Activated CD4-positive, alpha-beta T cell treated with anti-CD3 and anti-CD28 coated beads for 1 hour (primary cell): ENCODE data around the gene PTGR3.

ENCODE experiments used
- DNase-seq: peaks from one replicate; pipeline ENCODE4 v3.0.0-alpha.2; 2020

Gene PTGR3

GRCh38 chr18:75209129-75209950, at the start of gene PTGR3:
Gene PTGR3, minus strand, starts transcription at chr18:75209139. Its CDS starts 81 bp downstream, at chr18:75209058.
- DNase-seq = peak; percentile 52

DNA sequence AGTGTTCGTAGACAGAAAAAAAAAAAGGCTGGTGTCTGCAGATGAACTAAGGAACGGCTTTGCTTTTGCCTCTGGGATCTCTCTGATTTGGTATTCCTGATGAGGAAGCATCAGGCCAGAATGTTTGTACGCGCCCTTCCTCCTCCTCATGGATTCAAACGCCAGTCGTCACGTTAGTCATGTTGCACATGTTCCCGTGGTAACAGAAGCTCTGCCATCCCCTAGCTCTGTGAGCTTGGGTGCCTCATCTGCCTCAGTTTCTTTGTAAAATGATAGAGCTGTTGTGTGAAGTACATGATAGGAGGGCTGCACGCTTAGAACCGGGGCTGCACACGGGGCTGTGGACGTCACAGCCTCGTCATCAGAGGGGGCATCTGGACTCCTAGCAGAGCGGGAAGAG, 48.7 kb upstream of the PTGR3 start:
- DNase-seq = no peak

- no peak for DNase-seq
Measured at GRCh38 chr18:75256376-75256775, 47.4 kb upstream of the PTGR3 start.

- DNase-seq = no peak
Measured at GRCh38 chr18:75255094-75255493, 46.2 kb upstream of the PTGR3 start.

DNA sequence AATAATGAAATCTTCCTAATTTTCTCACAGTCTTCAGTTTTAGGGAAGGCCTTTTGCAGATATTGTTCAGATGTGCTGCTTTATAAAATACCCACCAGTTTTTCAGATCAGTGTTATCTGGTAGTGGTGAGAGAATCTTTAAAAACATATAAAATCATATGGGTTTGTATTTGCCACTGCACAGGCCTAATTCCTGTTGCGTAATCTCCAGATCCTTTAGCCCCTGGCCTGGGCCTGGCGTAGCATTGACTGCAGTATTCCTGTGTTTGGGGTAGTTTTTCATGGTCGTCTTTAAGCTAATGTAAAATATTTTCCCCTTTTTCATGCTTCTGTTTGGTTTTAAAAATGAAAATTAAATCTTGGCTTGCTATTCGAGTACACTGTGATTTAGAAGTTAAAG, 44.8 kb upstream of the PTGR3 start:
- no peak for DNase-seq

DNA sequence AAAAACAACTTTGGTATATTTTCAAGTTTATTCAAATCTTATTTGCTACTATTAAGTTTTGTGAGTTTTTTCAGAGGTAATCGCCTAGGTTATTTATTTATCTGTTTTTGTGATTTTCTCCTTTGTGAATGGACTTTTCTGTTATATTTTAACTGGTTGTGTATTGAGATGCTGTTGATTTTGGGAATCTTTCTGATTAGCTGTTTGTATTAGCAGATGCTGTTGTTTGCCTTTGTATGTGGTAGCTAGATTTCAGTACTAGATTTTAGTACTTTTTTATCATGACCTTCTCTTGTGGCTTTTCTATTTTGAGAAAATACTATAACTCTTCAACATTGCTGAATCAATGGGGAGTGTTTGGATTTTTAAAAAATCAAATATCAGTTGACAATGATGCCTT, 44.1 kb upstream of the PTGR3 start:
- DNase-seq = no peak

DNA sequence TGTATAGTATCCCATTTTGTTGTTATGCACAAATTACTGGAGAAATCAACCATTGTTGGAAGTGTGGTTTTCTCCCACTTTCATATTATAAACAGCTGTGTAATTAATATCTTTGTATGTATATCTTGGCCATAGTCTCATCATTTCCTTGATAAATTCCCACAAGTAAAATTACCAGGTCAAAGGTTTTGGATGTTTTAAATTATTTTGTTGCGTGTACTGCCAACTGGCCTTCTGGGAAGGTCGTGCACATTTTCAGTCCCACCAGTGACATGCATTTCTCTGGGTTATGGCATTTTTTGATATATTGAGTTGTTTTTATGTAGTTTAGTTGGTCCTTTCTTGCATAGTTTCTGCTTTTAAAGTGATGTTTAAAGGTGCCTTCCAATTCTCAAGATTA, 43.2 kb upstream of the PTGR3 start:
- no peak for DNase-seq

DNA sequence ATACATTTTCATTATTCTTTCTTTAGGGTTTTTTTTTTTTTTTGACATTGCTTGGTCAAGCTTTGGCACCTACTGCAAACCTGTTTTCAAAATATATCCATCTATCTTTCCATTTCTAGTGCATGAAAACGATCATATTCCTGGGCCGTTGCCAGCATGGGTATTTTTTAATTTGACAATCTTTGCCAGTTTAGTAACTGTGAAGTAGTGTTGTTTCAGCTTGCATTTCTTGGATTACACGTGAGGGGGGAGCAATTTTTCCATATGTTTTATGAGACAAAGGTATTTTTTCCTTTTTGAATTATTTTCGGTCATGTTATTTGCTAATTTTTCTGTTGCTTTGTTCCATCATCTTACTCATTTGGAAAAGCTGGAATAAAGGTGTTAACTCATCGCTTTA, 42.5 kb upstream of the PTGR3 start:
- DNase-seq = no peak

DNA sequence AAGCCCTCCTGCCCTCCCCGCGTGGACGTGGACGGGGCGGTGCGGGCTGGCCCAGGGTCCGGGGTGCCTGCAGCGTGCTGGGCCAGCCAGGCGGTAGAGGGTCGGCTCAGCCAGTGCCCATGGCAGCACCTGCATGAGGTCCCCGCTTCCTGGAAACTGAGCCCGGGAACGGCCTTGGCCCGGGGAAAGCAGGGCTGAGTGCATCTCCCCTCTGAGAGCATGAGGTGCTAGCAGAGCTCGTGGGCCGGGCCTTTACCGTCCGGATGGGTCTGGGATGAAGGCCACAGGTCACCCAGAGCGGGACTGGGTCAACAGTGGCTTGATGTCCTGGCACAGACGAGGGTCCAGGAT, 41.5 kb upstream of the PTGR3 start:
- no peak for DNase-seq

GRCh38 chr18:75249672-75250470, 40.9 kb upstream of the PTGR3 start:
- DNase-seq = no peak

GRCh38 chr18:75249175-75249518, 40.2 kb upstream of the PTGR3 start:
- DNase-seq = no peak

DNA sequence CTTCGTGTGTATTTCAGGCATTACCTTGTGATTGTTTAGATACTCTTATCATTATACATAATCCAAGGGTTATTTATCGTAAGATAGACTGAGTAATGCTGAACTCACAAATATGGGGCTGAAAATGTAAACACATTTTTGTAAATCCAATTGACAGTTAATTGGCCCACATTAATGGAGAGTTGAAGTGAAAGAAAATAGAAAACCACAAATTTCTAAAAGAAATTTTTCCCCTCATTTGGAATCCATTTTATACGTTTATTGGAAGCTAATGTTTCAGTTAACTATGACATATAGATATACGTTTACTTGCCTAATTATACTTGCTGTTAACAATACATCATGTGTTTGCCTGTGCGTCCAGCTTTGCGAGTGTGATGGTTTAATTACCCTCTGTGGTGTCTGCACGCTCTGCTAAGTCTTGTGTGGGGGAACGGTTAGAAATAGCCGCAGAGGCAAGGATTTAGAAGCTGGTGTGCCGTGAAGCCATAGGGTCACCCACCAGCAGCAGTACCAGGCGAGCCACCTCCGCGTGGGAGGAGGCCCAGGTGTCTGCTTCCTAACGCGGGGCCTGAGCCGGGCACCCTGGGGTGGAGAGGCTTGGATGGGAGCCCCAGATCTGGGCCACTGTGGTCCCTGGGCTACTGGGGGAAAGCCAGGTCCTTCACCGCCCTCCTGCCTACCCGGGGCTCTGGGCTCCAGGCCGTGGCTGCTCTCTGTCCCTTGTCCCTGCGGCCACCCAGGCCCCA, 39.7 kb upstream of the PTGR3 start:
- DNase-seq = no peak

- no peak for DNase-seq
Measured at GRCh38 chr18:75247611-75248421, 38.9 kb upstream of the PTGR3 start.

DNA sequence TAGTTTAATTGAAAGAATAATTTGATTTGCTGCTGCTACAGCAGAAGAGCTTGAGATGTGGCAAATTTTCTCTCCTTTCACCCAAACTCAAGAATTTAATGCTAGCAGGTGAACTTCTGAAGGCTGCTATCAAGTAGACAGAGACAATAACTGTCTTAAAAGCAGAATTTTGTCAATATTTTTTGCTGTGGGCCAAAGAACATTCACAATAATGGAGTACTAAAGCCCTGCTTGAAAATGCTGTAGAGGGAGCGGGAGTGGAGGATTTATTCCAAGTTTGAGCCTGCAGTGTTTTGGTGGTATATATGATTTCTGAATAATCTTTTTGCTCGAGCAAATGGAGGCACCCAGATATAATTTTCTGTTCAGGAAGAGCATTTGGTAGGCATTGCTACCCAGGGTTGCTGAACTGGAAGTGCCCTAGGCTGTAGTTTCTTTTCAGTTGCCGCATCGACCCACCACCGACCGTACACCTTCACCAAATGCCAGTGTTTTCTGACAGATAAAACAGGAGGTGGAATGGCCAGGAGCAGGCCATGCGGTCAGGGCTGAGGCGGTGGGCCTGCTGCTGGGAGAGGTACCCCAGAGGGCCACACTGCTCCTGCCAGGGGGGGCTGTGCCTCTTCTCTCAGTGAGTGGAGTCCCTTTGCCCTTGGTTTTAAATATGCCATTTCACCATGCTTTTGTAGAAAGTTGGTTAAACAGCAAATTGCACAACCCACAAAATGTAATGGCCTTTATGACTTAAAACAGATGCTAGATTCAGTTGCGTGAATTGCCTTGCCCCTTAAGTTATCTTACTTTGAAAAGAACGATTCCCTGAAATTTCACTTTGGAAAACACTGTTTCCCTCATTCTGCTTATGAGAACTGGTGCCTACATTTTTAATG, 38.0 kb upstream of the PTGR3 start:
- DNase-seq = no peak

GRCh38 chr18:75244351-75245313, 35.7 kb upstream of the PTGR3 start:
- DNase-seq = no peak

DNA sequence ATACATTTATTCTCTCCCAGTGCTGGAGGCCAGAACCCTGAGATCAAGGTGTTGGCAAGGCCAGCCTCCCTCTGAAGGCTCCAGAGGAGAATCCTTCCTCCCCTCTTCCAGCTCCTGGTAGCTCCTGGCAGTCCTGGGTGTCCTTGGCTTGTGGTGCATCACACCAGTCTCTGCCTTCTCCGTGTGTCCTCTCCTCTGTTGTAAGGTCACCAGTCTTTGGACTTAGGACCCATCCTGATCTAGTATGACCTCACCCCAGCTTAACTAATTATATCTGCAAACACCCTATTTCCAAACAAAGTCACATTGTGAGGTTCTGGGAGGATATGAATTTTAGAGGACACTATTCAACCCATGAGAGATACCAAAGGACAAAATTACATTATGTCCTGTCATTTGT, 32.8 kb upstream of the PTGR3 start:
- no peak for DNase-seq

DNA sequence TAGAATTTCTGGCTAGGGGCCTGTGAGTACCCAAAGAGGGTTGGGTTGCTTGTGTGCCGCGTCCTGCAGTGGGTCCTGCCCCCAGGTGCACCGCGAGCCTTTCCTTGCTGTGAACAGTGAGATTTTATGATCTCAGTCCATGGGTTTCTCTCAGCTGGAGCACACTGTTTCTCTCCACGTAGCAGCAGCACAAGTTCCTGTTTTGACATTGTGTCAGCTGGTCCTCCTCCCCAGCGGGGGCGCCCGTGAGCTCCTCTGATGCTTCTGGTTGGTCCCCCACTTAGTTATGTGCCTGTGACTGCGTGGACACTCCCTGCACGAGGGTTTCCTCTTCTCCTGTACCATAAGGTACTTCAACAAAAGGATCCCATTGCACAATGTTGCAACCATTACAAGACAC, 31.5 kb upstream of the PTGR3 start:
- no peak for DNase-seq

DNA sequence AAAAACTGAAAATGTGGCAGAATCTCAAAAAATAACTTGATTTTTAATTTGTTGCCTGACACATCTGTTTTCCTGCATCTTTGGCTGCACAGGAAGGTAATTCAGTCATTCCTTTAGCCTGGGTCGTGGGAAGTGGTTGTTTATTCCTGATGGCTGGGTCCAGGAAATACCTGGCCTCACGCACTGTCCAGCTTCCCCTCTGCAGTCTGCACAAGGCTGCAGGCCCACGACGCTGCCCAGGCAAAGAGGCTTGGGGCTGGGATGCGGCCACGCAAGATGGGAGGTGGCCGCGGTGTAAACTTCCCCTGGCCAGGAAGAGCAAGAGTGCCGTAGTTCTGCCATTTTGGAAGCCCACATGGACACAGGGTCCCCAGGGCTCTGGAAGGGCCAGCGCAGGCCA, 29.8 kb upstream of the PTGR3 start:
- DNase-seq = no peak

- no peak for DNase-seq
Measured at GRCh38 chr18:75238100-75238499, 29.2 kb upstream of the PTGR3 start.

DNA sequence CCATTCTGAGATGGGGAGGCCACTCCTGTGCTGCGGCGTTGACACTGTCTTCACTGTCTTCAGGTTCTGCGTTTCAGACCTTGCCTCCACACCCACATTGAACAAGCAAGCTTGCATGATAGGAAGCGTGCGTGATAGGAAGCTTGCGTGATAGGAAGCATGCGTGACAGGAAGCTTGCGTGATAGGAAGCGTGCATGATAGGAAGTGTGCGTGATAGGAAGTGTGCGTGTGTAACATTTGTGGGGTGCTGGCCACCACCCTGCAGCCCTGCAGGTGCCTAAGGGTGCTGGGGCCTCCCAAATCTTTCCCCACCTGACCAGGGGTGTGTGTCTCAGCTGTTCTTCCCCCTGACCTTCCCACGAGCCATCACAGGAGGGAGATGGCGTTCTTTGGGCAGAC, 27.0 kb upstream of the PTGR3 start:
- no peak for DNase-seq

DNA sequence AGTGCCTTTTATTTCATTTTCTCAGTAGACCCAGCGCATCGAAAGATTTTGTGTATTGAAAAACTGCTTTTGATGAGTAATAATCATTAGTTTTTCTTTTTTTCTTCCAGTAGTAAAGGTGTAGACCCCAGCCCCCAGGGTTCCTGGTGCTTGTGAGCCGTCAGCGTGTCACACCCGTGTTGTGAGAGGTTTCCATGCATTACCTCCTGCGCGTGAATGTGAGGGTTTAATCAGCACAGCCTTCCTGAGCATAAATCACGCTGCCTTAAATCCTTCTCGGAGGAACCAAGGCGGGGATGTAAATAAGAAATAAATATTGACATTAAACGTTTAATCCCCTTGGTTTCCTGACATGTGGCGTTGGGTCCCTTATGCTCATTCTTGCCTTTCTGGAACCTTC, 26.0 kb upstream of the PTGR3 start:
- no peak for DNase-seq
